Measurements from ENCODE around the gene OSER1.

- TF ChIP-seq CTCF (IDR thresholded peaks at IDR 0.05; ENCODE audit: poor library complexity, severe bottlenecking) (no peak), EP300 (conservative IDR thresholded peaks at IDR 0.05; ENCODE audit: poor library complexity, severe bottlenecking) (no peak)
These were observed 837 bp upstream of the OSER1 start for GRCh38 chr20:44211177-44212039.

All from neural cell (in vitro differentiated cells).